ENCODE results near the gene CPTP.

CPTP gene

GRCh38 chr1:1342061-1342562 lies 17.5 kb downstream of the CPTP start:
- Histone ChIP-seq H3K4me1 (ENCODE audit: control insufficient read depth in 5 of 5, insufficient read depth in 5 of 5, low read length in 5 of 5) (peaks cover 0 to 33% (median 22%) of the 10 kb centered on the region in 5 donors), H3K4me3 (ENCODE audit: low read depth in 1 of 5, low read length in 5 of 5) (no peak overlapping the region), H3K27me3 (ENCODE audit: control insufficient read depth in 5 of 5, insufficient read depth in 4 of 5, low read length in 5 of 5) (no peaks in the 10 kb centered on the region), H3K9ac (ENCODE audit: low read length in 5 of 5) (no peak overlapping the region), H3K36me3 (ENCODE audit: control insufficient read depth in 5 of 5, insufficient read depth in 5 of 5, low read length in 5 of 5) (peaks cover 0 to 47% (median 43%) of the 10 kb centered on the region in 5 donors), H3K27ac (ENCODE audit: low read depth, low read length) (no peak overlapping the region), H3K9me3 (ENCODE audit: control insufficient read depth in 5 of 5, low read length in 5 of 5) (no peaks in the 10 kb centered on the region)

- no peaks in the 10 kb centered on the region for H3K9me3 ChIP-seq (ENCODE audit: control insufficient read depth in 5 of 5, low read length in 5 of 5)
- no peak overlapping the region for H3K9ac ChIP-seq (ENCODE audit: low read length in 5 of 5)
- peaks cover 0 to 38% (median 27%) of the 10 kb centered on the region in 5 donors for H3K4me1 ChIP-seq (ENCODE audit: control insufficient read depth in 5 of 5, insufficient read depth in 5 of 5, low read length in 5 of 5)
- no peaks in the 10 kb centered on the region for H3K27me3 ChIP-seq (ENCODE audit: control insufficient read depth in 5 of 5, insufficient read depth in 4 of 5, low read length in 5 of 5)
- H3K36me3 ChIP-seq (ENCODE audit: control insufficient read depth in 5 of 5, insufficient read depth in 5 of 5, low read length in 5 of 5): peaks cover 0 to 42% (median 39%) of the 10 kb centered on the region in 5 donors
- H3K4me3 ChIP-seq (ENCODE audit: low read depth in 1 of 5, low read length in 5 of 5): no peak overlapping the region
- no peak overlapping the region for H3K27ac ChIP-seq (ENCODE audit: low read depth, low read length)
Observed at GRCh38 chr1:1342584-1343115, 18.0 kb downstream of the CPTP start.

- no peaks in the 10 kb centered on the region for H3K27me3 ChIP-seq (ENCODE audit: control insufficient read depth in 5 of 5, insufficient read depth in 4 of 5, low read length in 5 of 5)
- no peaks in the 10 kb centered on the region for H3K9me3 ChIP-seq (ENCODE audit: control insufficient read depth in 5 of 5, low read length in 5 of 5)
- no peak overlapping the region for H3K4me3 ChIP-seq (ENCODE audit: low read depth in 1 of 5, low read length in 5 of 5)
- peak overlapping the region in 2 of 5 donors; percentile 16 to 56 for H3K9ac ChIP-seq (ENCODE audit: low read length in 5 of 5)
- no peak overlapping the region for H3K27ac ChIP-seq (ENCODE audit: low read depth, low read length)
- peaks cover 0 to 47% (median 39%) of the 10 kb centered on the region in 5 donors for H3K4me1 ChIP-seq (ENCODE audit: control insufficient read depth in 5 of 5, insufficient read depth in 5 of 5, low read length in 5 of 5)
- H3K36me3 ChIP-seq (ENCODE audit: control insufficient read depth in 5 of 5, insufficient read depth in 5 of 5, low read length in 5 of 5): peaks cover 0 to 33% (median 31%) of the 10 kb centered on the region in 5 donors
Observed at GRCh38 chr1:1343811-1344421, 19.3 kb downstream of the CPTP start.

GRCh38 chr1:1344655-1345361 lies 20.2 kb downstream of the CPTP start:
- Histone ChIP-seq H3K9ac (ENCODE audit: low read length in 5 of 5) (peak overlapping the region in 1 of 5 donors; percentile 25), H3K9me3 (ENCODE audit: control insufficient read depth in 5 of 5, low read length in 5 of 5) (no peaks in the 10 kb centered on the region), H3K27ac (ENCODE audit: low read depth, low read length) (no peak overlapping the region), H3K36me3 (ENCODE audit: control insufficient read depth in 5 of 5, insufficient read depth in 5 of 5, low read length in 5 of 5) (peaks cover 0 to 24% (median 22%) of the 10 kb centered on the region in 5 donors), H3K4me1 (ENCODE audit: control insufficient read depth in 5 of 5, insufficient read depth in 5 of 5, low read length in 5 of 5) (peaks cover 0 to 47% (median 39%) of the 10 kb centered on the region in 5 donors), H3K27me3 (ENCODE audit: control insufficient read depth in 5 of 5, insufficient read depth in 4 of 5, low read length in 5 of 5) (no peaks in the 10 kb centered on the region), H3K4me3 (ENCODE audit: low read depth in 1 of 5, low read length in 5 of 5) (no peak overlapping the region)

- Histone ChIP-seq H3K4me1 (ENCODE audit: control insufficient read depth in 5 of 5, insufficient read depth in 5 of 5, low read length in 5 of 5) (peaks cover 0 to 47% (median 39%) of the 10 kb centered on the region in 5 donors), H3K27me3 (ENCODE audit: control insufficient read depth in 5 of 5, insufficient read depth in 4 of 5, low read length in 5 of 5) (no peaks in the 10 kb centered on the region), H3K9me3 (ENCODE audit: control insufficient read depth in 5 of 5, low read length in 5 of 5) (no peaks in the 10 kb centered on the region), H3K27ac (ENCODE audit: low read depth, low read length) (no peak overlapping the region), H3K9ac (ENCODE audit: low read length in 5 of 5) (peak overlapping the region in 1 of 5 donors; percentile 56), H3K4me3 (ENCODE audit: low read depth in 1 of 5, low read length in 5 of 5) (no peak overlapping the region), H3K36me3 (ENCODE audit: control insufficient read depth in 5 of 5, insufficient read depth in 5 of 5, low read length in 5 of 5) (peaks cover 0 to 18% (median 16%) of the 10 kb centered on the region in 5 donors)
Observed at GRCh38 chr1:1345384-1345783, 20.8 kb downstream of the CPTP start.

- Histone ChIP-seq H3K4me1 (ENCODE audit: control insufficient read depth in 5 of 5, insufficient read depth in 5 of 5, low read length in 5 of 5) (peaks cover 0 to 47% (median 39%) of the 10 kb centered on the region in 5 donors), H3K9me3 (ENCODE audit: control insufficient read depth in 5 of 5, low read length in 5 of 5) (no peaks in the 10 kb centered on the region), H3K27ac (ENCODE audit: low read depth, low read length) (no peak overlapping the region), H3K9ac (ENCODE audit: low read length in 5 of 5) (peak overlapping the region in 2 of 5 donors; percentile 23 to 56), H3K27me3 (ENCODE audit: control insufficient read depth in 5 of 5, insufficient read depth in 4 of 5, low read length in 5 of 5) (no peaks in the 10 kb centered on the region), H3K36me3 (ENCODE audit: control insufficient read depth in 5 of 5, insufficient read depth in 5 of 5, low read length in 5 of 5) (peaks cover 0 to 13% (median 10%) of the 10 kb centered on the region in 5 donors), H3K4me3 (ENCODE audit: low read depth in 1 of 5, low read length in 5 of 5) (no peak overlapping the region)
Observed at GRCh38 chr1:1345860-1346500, 21.4 kb downstream of the CPTP start.

GRCh38 chr1:1346501-1346890 lies 21.9 kb downstream of the CPTP start:
- Histone ChIP-seq H3K27ac (ENCODE audit: low read depth, low read length) (no peak overlapping the region), H3K4me3 (ENCODE audit: low read depth in 1 of 5, low read length in 5 of 5) (no peak overlapping the region), H3K27me3 (ENCODE audit: control insufficient read depth in 5 of 5, insufficient read depth in 4 of 5, low read length in 5 of 5) (no peaks in the 10 kb centered on the region), H3K9ac (ENCODE audit: low read length in 5 of 5) (peak overlapping the region in 3 of 5 donors; percentile 0 to 56 (median 23)), H3K9me3 (ENCODE audit: control insufficient read depth in 5 of 5, low read length in 5 of 5) (no peaks in the 10 kb centered on the region), H3K36me3 (ENCODE audit: control insufficient read depth in 5 of 5, insufficient read depth in 5 of 5, low read length in 5 of 5) (peaks cover 0 to 8% (median 5%) of the 10 kb centered on the region in 5 donors), H3K4me1 (ENCODE audit: control insufficient read depth in 5 of 5, insufficient read depth in 5 of 5, low read length in 5 of 5) (peaks cover 0 to 49% (median 41%) of the 10 kb centered on the region in 5 donors)

GRCh38 chr1:1347026-1347595 lies 22.5 kb downstream of the CPTP start:
- Histone ChIP-seq H3K36me3 (ENCODE audit: control insufficient read depth in 5 of 5, insufficient read depth in 5 of 5, low read length in 5 of 5) (peaks cover 0 to 3% (median 0%) of the 10 kb centered on the region in 5 donors), H3K4me3 (ENCODE audit: low read depth in 1 of 5, low read length in 5 of 5) (peak overlapping the region in 1 of 5 donors; percentile 81), H3K4me1 (ENCODE audit: control insufficient read depth in 5 of 5, insufficient read depth in 5 of 5, low read length in 5 of 5) (peaks cover 0 to 55% (median 47%) of the 10 kb centered on the region in 5 donors), H3K27ac (ENCODE audit: low read depth, low read length) (peak overlapping the region; percentile 46), H3K9ac (ENCODE audit: low read length in 5 of 5) (peak overlapping the region in 3 of 5 donors; percentile 72 to 86 (median 86)), H3K27me3 (ENCODE audit: control insufficient read depth in 5 of 5, insufficient read depth in 4 of 5, low read length in 5 of 5) (no peaks in the 10 kb centered on the region), H3K9me3 (ENCODE audit: control insufficient read depth in 5 of 5, low read length in 5 of 5) (no peaks in the 10 kb centered on the region)

GRCh38 chr1:1347663-1348419 lies 23.2 kb downstream of the CPTP start:
- peaks cover 6 to 62% (median 54%) of the 10 kb centered on the region in 5 donors for H3K4me1 ChIP-seq (ENCODE audit: control insufficient read depth in 5 of 5, insufficient read depth in 5 of 5, low read length in 5 of 5)
- peak overlapping the region; percentile 70 to 81 (median 77) for H3K4me3 ChIP-seq (ENCODE audit: low read depth in 1 of 5, low read length in 5 of 5)
- no peaks in the 10 kb centered on the region for H3K9me3 ChIP-seq (ENCODE audit: control insufficient read depth in 5 of 5, low read length in 5 of 5)
- H3K36me3 ChIP-seq (ENCODE audit: control insufficient read depth in 5 of 5, insufficient read depth in 5 of 5, low read length in 5 of 5): peaks cover 0 to 6% (median 2%) of the 10 kb centered on the region in 5 donors
- H3K27me3 ChIP-seq (ENCODE audit: control insufficient read depth in 5 of 5, insufficient read depth in 4 of 5, low read length in 5 of 5): peaks cover 0 to 3% (median 0%) of the 10 kb centered on the region in 5 donors
- peak overlapping the region; percentile 46 for H3K27ac ChIP-seq (ENCODE audit: low read depth, low read length)
- peak overlapping the region; percentile 38 to 86 (median 74) for H3K9ac ChIP-seq (ENCODE audit: low read length in 5 of 5)

Data from subcutaneous abdominal adipose tissue (tissue), 5 donors.